HG03064 (cell line): Measurements from ENCODE around the gene CALML3.

Experiments
- ATAC-seq: cut with Tn5 transposase; IDR thresholded peaks from one replicate; pipeline ENCODE4 v1.9.1; 2021; ENCODE audit warnings: low read depth; ENCODE audit not compliant: unreplicated experiment

Gene CALML3

DNA sequence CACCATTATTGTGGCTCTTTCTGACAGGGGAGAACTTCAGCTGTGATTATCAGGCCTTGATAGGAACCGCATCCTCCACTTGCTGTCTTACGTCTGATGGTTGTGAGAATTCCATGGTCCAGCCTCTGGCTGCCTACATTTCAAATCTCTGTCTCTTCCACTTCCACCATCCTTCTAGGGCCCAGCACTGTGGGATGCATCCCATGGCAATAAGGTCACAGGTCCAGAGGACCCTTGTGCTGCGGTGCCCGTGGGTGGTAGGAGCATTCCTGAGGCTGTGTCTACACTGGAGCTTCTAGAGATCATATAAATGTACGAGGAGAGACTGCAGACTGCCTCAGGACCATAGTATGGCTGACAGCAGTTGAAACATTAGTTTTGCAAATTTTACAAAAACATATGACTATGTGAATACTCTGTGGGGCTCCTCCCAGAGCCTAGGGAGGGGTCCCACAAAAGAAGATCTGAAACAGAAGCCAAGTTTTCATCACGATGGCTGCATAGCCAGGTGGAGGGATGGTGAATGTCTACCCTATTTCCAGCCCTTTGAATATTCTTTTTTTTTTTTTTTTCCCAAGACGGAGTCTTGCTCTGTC, 11.8 kb downstream of the CALML3 start:
- ATAC-seq = no peak

GRCh38 chr10:5537684-5538083, 12.9 kb downstream of the CALML3 start:
- ATAC-seq = no peak

- no peak for ATAC-seq
Measured at GRCh38 chr10:5538446-5538845, 13.7 kb downstream of the CALML3 start.

GRCh38 chr10:5538892-5539651, 14.3 kb downstream of the CALML3 start:
- no peak for ATAC-seq

DNA sequence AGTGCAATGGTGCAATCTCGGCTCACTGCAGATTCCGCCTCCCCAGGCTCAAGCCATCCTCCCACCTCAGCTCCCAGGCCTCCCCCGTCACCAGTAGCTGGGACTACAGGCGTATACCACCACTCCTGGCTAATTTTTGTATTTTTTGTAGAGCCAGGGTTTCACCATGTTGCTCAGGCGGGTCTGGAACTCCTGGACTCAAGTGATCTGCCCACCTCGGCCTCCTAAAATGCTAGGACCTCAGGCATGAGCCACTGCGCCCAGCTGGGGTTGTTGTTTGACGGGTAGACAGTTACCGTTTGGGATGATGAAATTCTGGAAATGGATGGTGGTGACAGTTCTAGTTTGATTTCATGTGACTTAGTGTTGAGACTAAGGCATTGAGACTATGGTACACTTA, 15.3 kb downstream of the CALML3 start:
- ATAC-seq = no peak

DNA sequence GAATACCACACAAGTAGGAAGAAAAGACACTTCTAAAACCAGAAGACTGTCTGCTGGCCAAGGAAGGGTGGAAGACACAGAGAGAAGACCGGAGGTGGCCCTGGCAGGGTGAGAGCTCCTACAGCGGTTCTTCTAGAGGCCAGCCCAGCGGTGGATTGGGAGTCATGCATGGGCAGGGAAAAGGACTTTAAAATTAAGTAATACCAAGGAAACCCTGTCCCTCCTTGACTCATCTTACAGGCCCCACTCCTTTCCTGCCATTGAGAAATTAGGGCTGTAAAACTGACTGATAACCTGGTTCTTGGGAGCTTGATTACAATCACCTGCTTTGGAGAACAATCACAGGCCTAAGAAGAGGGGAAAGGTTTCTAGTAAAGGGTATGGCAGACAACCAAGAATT, 16.1 kb downstream of the CALML3 start:
- ATAC-seq = no peak

GRCh38 chr10:5542100-5542499, 17.3 kb downstream of the CALML3 start:
- ATAC-seq = no peak

- no peak for ATAC-seq
Measured at GRCh38 chr10:5543623-5544022, 18.9 kb downstream of the CALML3 start.

DNA sequence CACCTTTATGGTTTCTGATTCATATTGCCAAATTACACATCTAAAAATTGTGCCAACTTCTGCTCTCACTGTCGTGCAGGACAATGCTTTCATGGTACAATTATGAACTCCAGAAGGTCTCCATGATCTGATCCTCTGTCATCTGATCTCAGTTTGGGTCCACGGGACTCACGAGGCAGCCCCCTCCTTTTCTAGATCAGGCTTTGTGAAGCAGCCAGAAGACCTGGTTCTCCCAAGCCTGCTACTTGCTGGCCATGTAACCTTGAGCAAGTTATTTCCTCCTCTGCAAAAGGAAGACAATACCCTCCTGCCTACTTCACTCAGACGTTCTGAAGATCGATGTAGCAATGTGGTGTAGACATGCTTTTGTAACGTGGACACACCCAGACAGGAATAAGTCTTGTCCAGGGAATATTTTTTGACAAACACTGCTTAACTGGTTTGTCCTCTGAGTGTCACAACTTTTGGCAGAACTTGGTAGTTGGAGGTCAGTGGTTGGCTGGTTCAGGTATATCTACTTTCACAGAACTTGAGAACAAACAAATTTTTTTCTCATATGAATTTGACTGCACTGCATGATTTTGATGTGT, 19.6 kb downstream of the CALML3 start:
- ATAC-seq = no peak

DNA sequence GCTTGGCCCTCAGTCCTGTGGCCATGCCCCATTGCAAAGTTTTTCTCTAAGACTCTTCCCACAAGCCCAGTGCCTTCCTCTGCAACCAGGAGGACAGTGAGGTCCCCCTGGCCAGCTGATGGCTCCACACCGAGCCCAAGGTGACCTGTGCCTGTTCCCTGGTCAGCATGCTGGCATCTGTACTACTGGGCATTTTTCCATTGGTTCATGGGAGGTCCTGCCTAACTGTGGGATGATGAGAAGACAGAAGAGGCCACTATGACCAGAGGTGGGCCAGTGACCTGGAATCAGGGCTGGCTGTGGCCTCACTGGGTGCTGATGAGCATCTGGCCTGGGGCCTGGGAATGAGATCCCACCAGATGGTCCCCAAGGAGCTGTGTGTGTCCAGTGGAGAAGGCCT, 20.2 kb downstream of the CALML3 start:
- no peak for ATAC-seq

DNA sequence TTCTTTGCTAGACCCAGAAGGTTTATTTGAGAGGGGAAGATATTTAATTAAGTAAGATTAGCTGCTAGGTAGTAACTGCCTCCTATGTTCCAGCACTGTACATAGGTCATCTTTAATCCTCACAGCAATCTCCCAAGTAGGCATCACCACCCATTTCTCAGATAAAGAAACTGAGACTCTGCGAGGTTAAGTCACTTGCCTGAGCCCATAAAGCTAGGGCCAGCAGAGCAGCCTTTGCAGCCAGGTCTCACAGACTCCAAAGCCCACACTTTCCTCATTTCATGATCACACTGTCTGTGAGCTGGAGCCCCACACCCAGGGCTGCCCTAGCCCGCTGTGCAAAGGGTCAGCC, 20.6 kb downstream of the CALML3 start:
- no peak for ATAC-seq

DNA sequence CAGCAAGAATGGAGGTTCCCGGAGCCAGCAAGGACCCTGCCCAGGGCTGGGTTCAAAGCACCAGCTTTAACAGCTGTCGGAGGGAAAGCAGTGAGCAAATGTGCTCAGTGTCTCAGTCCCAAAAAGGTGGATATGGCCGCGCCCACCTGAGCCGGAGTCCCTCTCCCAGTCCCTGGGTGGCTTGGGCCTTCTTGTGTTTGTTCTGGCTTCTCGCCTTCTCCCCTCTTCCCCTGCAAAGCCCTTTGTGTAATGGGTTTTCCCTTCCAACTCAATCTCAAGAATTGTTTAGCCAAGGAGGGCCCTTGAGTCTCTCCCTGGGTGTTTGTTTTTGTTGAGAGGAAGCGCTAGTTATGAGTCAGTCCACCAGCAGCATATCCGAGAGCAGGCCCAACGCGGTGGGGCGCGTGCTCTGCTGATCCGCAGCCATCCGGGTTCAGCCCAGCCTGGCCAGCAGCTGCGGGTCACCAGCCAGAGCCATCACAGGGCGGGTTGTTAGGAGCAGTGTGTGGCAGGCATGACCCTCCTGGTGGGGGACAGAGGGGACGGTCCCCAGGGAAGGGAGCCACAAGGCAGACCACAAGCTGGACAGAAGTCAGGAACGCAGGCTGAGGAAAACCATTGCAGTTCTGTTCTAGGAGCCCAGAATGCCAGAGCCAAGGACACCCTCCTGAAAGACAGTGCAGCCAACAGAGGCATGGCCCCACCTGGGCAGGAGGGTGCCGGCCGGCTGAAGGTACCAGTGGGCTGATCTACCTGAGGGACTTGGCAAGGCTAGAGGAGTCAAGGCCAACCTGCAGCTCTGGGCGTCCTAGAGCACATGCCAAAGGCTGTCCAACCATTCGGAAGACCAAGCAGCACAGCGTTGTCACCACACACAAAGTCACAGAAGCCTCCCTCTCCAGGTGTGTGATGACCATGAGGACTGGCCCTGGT, 21.3 kb downstream of the CALML3 start:
- no peak for ATAC-seq

DNA sequence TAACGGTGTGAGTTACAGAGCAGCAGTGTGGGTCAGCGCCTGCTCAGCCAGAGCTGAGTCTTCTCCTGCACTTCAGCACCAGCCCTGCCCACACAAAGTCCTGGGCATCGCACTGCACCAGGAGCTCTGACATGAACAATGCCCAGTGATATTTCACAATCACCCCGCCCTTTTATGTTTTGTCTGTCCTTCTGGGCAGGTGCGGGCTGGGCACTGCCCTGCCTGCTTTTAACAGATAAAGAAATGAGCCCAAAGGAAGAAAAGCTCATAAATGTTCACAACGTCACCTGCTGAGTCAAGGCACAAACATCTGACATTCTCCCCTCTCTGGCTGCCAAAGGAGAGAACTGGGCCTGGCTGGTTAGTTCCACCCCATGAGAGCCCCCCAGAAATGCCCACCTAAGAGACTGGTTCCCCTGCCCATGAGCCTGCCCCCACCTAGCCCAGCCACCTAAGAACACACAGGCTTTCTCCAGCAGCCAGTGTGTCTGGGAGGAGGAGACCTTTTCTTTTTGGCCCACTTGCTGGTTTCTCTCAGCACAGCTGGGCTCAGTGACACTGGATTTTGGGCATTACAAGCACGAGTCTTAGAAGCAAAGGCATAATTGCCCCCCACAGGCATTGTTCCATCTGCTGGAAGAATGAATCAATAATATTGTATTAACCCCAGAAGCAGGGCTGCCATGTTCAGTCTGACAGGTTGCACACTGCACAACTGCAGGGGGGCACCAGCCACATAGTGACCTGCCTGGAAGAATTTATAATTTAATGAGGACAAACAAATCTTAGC, 22.3 kb downstream of the CALML3 start:
- ATAC-seq = no peak

DNA sequence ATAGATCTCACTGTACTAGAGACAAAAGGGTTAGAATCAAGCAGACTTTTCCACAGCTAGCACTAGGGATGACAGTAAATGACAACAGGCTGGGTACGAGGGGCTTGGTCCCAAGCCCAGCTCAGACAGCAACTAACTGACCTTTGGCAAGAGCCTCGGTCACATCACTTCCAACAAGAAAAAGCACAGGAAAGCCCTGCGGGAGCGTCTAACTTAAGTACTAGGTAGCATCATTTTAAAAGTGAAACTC, 22.8 kb downstream of the CALML3 start:
- ATAC-seq = no peak

DNA sequence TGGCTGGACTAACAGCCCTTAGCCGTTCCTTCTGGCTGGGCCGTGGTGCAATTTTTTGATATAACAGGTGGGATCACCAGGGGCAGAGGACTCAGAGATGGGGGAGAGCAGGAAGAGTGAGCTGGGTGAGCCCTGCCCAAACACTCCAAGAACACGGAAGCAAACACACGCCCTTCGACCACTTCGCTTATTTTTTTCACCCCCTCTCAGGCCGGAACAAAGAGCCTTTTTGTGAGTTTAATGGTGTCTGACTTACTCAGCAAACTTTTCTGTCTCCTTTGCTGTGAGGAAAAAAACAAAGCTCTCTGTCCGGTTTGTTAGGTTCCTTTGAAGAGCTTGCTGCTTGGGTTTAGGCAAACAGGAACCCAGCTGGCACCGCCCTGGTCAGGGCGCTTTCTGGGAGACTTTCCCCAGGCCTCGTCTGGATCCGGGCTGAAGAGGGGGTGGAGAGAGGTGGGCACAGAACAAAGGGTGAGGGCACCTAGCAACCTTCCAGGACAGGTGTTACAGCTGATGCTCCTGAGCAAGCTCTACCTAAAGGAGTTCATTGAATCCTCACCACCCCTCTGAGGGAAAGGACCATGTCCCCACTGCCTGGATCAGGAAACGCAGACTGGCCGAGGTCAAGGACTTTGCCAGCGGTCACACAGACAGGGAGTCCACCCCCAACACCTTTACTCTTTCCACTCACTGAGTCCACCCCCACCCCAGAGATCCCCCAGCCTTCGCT, 23.3 kb downstream of the CALML3 start:
- no peak for ATAC-seq

DNA sequence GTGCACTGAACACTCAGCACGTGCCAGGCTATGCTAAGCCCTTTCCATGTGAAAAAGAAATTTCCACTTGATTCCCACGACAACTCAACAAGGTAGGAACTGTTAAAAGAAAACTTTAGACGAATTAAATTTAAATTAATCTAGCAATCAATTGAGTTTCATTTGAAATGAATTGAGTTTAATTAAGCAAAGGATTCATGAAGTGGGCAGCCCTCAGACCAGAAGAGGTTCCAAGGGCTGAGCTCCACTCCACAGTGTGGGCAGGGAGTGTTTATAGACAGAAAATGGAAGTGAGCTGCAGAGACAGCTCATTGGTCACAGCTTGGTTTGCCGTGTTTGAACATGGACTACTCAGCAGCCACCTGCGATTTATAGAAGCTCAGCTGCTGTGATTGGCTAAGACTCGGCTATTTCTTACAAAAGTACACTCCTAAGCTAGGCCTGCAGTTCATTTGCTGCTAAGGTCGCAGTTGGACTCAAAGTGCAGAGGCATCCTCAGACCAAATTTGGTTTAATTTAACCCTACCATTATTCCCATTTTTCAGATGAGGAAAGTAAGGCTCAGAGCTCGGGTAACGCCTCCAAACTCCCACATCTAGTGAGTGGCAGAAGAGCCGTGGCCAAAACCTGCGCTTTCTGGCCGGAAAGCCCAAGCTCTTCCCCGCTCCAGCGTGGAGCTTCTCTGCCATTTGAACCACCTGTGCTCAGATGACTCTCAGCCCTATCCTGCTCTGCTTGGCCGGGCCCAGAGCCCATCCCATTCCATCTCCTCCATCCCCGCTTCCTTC, 24.9 kb downstream of the CALML3 start:
- ATAC-seq = no peak

- ATAC-seq = no peak
Measured at GRCh38 chr10:5550250-5550545, 25.4 kb downstream of the CALML3 start.

- ATAC-seq = no peak
Measured at GRCh38 chr10:5550621-5551530, 26.1 kb downstream of the CALML3 start.
